ENCODE results near the gene CFB. TPM values are rescaled to one million over a fixed set of nuclear protein-coding genes. Genes with fewer than 3 reads are reported as not detected.

CFB gene
- total and polyA plus RNA-seq, 2 of the 13 experiments (the other 11 are each of a cell fraction or from before 2014, with no cell fraction given), result 171 to 513 TPM

DNA sequence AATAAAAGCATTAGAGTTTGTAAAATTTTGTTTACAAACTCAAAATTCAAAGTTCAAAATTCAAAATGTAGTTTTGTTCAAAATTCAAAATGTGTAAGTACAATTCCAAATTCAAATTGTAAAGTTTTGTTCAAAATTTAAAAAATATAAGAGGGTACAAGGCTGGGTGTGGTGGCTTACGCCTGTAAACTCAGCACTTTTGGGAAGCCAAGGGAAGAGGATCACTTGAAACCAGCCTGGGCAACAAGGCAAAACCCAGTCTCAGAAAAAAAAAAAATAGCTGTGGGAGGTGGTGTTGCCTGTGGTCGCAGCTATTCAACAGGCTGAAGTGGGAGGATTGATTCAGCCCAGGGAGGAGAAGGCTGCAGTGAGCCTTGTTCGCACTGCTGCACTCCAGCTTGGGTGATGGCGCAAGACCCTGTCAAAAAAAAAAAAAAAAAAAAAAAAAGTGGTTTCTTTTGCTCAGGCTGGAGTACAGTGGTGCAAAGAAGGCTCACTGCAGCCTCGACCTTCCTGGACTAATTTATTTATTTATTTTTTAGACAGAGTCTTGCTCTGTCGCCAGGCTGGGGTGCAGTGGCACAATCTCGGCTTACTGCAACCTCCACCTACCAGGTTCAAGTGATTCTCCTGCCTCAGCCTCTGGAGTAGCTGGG lies 38.6 kb upstream of the CFB start (continued):
- TF ChIP-seq, protein P1, sequence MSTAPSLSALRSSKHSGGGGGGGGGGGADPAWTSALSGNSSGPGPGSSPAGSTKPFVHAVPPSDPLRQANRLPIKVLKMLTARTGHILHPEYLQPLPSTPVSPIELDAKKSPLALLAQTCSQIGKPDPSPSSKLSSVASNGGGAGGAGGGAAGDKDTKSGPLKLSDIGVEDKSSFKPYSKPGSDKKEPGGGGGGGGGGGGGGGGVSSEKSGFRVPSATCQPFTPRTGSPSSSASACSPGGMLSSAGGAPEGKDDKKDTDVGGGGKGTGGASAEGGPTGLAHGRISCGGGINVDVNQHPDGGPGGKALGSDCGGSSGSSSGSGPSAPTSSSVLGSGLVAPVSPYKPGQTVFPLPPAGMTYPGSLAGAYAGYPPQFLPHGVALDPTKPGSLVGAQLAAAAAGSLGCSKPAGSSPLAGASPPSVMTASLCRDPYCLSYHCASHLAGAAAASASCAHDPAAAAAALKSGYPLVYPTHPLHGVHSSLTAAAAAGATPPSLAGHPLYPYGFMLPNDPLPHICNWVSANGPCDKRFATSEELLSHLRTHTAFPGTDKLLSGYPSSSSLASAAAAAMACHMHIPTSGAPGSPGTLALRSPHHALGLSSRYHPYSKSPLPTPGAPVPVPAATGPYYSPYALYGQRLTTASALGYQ (CRISPR knock-in tag; IDR thresholded peaks at IDR 0.05), result no peak
- TF ChIP-seq, protein P2, sequence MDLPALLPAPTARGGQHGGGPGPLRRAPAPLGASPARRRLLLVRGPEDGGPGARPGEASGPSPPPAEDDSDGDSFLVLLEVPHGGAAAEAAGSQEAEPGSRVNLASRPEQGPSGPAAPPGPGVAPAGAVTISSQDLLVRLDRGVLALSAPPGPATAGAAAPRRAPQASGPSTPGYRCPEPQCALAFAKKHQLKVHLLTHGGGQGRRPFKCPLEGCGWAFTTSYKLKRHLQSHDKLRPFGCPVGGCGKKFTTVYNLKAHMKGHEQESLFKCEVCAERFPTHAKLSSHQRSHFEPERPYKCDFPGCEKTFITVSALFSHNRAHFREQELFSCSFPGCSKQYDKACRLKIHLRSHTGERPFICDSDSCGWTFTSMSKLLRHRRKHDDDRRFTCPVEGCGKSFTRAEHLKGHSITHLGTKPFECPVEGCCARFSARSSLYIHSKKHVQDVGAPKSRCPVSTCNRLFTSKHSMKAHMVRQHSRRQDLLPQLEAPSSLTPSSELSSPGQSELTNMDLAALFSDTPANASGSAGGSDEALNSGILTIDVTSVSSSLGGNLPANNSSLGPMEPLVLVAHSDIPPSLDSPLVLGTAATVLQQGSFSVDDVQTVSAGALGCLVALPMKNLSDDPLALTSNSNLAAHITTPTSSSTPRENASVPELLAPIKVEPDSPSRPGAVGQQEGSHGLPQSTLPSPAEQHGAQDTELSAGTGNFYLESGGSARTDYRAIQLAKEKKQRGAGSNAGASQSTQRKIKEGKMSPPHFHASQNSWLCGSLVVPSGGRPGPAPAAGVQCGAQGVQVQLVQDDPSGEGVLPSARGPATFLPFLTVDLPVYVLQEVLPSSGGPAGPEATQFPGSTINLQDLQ (CRISPR knock-in tag; IDR thresholded peaks at IDR 0.05), result no peak
- no peak for TF ChIP-seq PITX1 (CRISPR knock-in tag; IDR thresholded peaks at IDR 0.05)
- TF ChIP-seq, protein P3, sequence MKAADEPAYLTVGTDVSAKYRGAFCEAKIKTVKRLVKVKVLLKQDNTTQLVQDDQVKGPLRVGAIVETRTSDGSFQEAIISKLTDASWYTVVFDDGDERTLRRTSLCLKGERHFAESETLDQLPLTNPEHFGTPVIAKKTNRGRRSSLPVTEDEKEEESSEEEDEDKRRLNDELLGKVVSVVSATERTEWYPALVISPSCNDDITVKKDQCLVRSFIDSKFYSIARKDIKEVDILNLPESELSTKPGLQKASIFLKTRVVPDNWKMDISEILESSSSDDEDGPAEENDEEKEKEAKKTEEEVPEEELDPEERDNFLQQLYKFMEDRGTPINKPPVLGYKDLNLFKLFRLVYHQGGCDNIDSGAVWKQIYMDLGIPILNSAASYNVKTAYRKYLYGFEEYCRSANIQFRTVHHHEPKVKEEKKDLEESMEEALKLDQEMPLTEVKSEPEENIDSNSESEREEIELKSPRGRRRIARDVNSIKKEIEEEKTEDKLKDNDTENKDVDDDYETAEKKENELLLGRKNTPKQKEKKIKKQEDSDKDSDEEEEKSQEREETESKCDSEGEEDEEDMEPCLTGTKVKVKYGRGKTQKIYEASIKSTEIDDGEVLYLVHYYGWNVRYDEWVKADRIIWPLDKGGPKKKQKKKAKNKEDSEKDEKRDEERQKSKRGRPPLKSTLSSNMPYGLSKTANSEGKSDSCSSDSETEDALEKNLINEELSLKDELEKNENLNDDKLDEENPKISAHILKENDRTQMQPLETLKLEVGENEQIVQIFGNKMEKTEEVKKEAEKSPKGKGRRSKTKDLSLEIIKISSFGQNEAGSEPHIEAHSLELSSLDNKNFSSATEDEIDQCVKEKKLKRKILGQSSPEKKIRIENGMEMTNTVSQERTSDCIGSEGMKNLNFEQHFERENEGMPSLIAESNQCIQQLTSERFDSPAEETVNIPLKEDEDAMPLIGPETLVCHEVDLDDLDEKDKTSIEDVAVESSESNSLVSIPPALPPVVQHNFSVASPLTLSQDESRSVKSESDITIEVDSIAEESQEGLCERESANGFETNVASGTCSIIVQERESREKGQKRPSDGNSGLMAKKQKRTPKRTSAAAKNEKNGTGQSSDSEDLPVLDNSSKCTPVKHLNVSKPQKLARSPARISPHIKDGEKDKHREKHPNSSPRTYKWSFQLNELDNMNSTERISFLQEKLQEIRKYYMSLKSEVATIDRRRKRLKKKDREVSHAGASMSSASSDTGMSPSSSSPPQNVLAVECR (CRISPR knock-in tag; IDR thresholded peaks at IDR 0.05; ENCODE audit: borderline replicate concordance), result no peak
- no peak for TF ChIP-seq ZNF552 (CRISPR knock-in tag; IDR thresholded peaks at IDR 0.05; ENCODE audit: borderline replicate concordance)
- 0 out of 2 replicates have a peak, but pooled peaks have one; percentile 17 for TF ChIP-seq ZNF317 (CRISPR knock-in tag; IDR thresholded peaks at IDR 0.05)
- TF ChIP-seq ZSCAN20 (CRISPR knock-in tag; IDR thresholded peaks at IDR 0.05; ENCODE audit: borderline replicate concordance), result peak; percentile 79; the same call in 1 of the 2 replicates
- TF ChIP-seq, protein P4, sequence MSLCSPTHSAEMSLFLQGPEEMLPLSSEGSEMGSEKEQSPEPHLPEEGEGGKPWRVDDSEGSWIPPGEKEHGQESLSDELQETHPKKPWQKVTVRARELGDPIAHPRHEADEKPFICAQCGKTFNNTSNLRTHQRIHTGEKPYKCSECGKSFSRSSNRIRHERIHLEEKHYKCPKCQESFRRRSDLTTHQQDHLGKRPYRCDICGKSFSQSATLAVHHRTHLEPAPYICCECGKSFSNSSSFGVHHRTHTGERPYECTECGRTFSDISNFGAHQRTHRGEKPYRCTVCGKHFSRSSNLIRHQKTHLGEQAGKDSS (CRISPR knock-in tag; IDR thresholded peaks at IDR 0.05; ENCODE audit: borderline replicate concordance, low read depth), result no peak
- TF ChIP-seq RORA (CRISPR knock-in tag; IDR thresholded peaks at IDR 0.05), result no peak
- TF ChIP-seq ZNF607 (CRISPR knock-in tag; IDR thresholded peaks at IDR 0.05; ENCODE audit: borderline replicate concordance), result no peak
- no peak for TF ChIP-seq ZEB1 (IDR thresholded peaks at IDR 0.05; ENCODE audit: insufficient replicate concordance, low read depth)
- no peak for TF ChIP-seq PAX8 (CRISPR knock-in tag; IDR thresholded peaks at IDR 0.05; ENCODE audit: borderline replicate concordance)
- 0 out of 2 replicates have a peak, but pooled peaks have one; percentile 18 for TF ChIP-seq FOXO1 (CRISPR knock-in tag; IDR thresholded peaks at IDR 0.05)
- no peak for TF ChIP-seq ZSCAN21 (CRISPR knock-in tag; IDR thresholded peaks at IDR 0.05; ENCODE audit: borderline replicate concordance)
- TF ChIP-seq ZFY (CRISPR knock-in tag; IDR thresholded peaks at IDR 0.05), result no peak
- peak; percentile 61 for TF ChIP-seq XRCC5 (optimal IDR thresholded peaks at IDR 0.05; ENCODE audit: low read length)
- TF ChIP-seq FOXA3 (CRISPR knock-in tag; IDR thresholded peaks at IDR 0.05), result no peak
- no peak for TF ChIP-seq CHD2 (IDR thresholded peaks at IDR 0.05; ENCODE audit: low read depth, low read length)
- peak; percentile 44; the same call in 1 of the 2 replicates for TF ChIP-seq ZNF264 (CRISPR knock-in tag; IDR thresholded peaks at IDR 0.05)
- TF ChIP-seq ZNF83 (CRISPR knock-in tag; IDR thresholded peaks at IDR 0.05; ENCODE audit: borderline replicate concordance), result no peak
